Activated T-helper 1 cell treated with anti-CD3 and anti-CD28 coated beads, Interleukin-2, amount 50 U/mL, for 16 hours (primary cell): ENCODE data around the gene RNF213.
"Not testable (repeated sequence)": the region's sequence is repeated elsewhere in the genome, so short reads cannot be mapped to it uniquely, and the experiment has no call there.

Experiments
- DNase-seq, 2 donors: peaks; one replicate each; pipeline ENCODE4 v3.0.0-alpha.2; 2020; ENCODE audit warnings: low read depth in 1 of 2, low spot score in 1 of 2

The RNF213 gene

DNA sequence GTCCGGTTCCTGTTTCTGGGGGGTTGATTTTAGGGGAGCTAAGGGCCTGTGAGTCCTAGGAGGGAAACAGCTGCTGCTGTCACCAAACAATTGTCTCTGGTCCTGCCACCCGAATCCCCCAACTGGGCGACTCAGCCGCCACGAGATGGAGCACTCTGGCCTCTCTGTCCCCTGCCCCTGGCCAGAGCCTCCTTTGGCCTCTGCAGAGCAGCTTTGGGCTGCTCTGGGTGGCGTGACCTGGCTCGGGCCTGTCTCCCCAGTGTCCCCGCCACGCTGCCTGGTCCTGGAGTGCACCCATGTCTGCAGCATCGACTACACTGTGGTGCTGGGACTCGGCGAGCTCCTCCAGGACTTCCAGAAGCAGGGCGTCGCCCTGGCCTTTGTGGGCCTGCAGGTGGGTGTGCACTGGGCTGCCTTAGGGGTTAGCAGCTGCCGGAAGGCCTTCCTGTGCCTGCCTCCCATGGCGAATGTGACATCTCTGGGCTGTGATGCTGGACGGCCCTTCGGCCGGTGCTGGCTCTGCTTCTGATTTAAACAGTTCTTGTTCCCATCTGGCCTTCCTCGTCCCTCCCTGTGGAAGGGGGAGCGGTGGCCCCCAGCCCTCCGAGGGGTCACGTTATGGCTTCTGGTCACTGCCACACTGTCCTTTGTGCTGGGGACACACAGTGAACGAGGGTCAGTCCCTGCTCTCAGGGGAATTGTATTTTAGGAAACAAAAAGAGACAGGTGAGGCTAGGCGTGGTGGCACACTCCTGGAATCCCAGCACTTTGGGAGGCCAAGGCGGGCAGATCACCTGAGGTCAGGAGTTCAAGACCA, 11.6 kb upstream of the RNF213 start:
- no peak for DNase-seq

DNA sequence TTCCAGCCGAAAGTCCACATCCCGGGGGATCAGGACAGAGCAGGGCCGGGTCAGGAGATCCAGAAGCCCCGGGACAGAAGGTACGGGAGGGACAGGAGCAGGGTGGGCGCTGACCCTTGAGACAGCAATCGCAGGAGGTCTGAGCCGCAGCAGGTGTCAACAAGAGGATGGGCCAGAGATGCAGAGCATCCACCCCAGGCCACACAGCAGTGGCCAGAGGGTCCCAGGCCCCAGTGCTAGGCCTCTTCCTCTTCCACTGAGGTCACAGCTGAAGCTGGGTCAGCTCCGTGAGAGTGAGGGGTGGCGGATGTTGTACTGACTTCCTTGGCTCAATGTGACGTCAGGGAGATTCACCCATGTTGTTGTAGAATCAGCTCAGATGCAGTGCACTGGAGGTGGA, 8.7 kb upstream of the RNF213 start:
- DNase-seq, result no peak

DNA sequence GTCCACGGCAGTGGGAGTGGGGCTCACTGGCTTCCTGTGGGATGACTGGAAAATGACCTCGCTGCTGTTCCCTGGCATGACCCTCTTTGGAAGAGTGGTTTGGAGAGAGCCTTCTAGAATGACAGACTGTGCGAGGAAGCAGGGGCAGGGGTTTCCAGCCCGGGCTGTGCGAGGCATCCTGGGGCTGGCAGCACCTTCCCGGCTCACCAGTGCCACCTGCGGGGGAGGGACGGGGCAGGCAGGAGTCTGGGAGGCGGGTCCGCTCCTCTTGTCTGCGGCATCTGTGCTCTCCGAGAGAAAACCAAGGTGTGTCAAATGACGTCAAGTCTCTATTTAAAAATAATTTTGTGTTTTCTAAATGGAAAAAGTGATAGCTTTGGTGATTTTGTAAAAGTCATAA, 7.8 kb upstream of the RNF213 start:
- peak; percentile 71 to 87 for DNase-seq

DNA sequence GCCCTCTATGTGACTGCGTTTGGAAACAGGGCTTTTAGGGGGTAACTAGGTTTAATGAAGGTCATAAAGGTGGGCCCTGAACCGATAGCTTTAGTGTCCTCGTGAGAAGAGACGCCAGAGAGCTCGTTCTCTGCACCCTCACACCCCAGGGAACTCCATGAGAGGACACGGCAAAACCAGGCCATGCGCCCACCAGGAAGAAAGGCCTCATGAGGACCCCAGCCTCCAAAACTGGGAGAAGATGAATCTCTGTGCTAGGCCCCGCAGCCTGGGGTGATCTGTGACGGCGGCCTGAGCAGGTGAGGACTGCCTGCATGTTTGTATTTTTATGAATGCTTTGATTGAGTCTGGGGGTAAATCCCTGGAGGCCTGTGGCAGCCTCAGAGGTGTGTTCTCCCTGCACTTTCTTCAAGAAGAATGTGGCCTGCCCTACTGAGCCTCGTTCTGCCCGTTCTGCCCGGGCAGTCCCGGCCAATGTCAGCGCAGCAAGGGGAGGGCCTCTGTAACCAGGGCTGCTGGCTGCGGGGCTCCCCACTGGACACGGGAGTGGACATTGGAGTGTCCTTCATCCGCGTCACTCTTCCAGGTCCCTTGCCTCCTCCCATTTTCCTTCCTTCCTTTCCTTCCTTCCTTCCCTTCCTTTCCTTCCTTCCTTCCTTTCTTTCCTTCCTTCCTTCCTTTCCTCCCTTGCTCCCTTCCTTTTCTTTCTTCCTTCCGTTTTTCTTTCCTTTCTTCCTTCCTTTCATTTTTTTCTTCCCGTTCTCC, 6.8 kb upstream of the RNF213 start:
- no peak for DNase-seq

DNA sequence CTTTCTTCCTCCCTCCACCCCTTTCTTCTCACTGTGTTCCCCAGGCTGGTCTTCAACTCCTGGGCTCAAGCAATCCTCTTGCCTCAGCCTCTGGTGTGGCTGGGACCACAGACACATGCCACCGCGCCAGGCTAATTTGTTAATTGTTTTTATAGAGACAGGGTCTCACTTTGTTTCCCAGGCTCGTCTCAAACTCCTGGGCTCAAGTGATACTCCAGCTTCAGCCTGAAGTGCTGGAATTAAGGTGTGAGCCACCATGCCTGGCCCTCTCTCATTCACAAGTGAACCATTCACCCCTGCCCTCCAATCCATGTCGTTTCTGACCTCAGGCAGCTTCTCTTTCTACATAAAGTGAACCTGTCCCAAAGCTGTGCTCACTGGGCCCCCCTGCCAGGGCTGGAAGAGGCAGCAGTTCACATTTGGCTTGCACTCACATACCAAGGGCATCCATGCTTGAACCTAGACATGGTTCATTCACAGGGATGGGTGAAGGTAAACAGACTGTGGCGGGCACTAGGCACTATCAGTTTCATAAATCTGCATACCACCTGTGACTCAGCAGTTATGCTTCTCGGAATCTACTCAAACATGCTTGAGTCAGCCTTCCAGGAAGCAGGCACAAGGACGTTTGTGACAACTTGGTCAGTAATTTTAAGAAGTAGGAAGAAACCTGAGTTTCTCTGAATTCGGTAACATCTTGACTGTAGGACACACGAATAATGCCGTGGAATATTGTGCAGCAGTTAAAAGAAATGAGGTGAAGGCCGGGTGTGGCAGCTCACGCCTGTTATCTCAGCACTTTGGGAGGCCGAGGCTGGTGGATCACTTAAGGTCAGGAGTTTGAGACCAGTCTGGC, 6.0 kb upstream of the RNF213 start:
- peak in 1 of 2 donors; percentile 53 for DNase-seq

GRCh38 chr17:80256034-80256350, 4.7 kb upstream of the RNF213 start:
- DNase-seq, result no peak

DNA sequence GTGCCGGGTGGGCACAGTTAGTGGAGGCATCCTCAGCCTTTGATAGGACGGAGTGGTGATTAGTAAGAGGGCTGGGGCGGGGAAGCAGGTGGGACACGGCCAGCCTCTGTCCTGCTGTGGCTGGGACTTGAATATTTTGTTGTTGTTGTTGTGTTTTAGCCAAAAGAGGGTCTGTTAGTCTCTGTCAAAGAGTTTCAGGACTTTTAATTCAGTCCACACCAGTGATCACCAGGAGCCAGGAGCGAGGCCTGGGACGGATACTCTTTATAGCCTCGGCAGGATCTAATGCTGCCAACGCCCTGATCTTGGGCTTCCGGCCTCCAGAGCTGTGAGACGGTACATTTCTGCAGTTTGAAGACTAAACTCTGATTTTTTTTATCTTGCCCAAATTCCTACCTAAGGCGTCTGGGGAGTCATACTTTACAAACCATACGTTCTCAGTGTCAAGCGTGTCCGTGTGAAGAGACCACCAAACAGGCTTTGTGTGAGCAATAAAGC, 2.9 kb upstream of the RNF213 start:
- no peak for DNase-seq

- not testable (repeated sequence) for DNase-seq
Measured at GRCh38 chr17:80258296-80258695, 2.4 kb upstream of the RNF213 start.

DNA sequence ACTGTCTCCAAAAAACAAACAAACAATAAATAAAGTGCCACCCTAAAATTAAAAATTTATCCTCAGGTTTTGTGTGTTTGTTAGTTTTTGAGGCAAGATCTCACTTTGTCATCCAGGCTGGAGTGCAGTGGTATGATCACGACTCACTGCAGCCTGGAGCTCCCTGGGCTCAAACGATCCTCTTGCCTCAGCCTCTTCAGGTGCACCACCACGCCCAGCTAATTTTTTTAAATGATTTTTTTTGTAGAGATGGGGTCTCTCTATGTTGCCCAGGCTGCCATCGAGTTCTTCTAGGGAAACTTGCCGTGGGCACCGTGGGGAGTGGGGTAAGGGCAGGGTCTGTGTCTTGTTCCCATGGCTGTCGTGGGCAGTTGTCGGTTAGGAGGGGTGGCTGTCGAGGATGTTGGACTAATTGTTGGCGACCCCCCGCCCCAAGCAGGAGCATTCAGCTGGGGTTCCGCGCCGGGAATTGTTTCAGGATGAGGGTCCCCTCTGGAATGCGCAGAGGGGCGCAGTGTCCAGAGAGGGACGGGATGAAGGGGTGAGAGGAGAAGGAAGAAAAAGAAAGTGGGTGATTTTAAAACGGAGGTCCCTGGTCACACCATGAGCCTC, 1.1 kb upstream of the RNF213 start:
- no peak for DNase-seq

GRCh38 chr17:80260069-80260535, 550 bp upstream of the RNF213 start:
- DNase-seq, result peak; percentile 41 to 81

DNA sequence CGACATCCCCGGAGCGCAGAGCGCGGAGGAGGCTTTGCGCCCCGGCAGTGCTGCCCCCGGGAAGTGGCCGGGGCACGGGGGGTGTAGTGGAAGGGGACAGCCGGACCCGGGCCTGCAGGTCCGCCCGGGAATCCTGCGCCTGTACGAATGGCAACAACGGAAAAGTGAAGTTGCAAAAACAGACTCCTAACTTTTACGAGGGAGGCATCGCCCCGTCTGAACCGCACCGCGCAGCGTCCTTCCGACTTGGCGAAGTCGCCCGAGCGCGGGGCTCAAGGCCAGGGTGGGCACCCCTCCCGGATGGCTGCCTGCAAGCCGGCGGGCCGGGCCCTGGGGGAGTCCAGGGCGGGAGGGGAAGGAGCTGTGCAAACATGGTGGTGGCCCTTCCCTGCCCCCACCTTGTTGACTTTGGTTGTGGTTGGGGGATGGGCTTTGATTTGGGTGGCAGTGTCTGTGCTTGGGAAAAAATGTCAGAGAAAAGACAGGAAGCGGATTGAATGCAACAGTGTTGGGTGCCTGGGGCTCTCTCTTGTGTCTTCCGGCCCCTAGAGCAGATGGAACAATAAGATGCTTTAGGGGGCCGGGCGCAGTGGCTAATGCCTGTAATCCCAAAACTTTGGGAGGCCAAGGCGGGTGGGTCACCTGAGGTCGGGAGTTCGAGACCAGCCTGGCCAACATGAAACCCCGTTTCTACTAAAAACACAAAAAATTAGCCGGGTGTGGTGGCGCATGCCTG, 675 bp downstream of the RNF213 start:
- DNase-seq, result peak; percentile 44

DNA sequence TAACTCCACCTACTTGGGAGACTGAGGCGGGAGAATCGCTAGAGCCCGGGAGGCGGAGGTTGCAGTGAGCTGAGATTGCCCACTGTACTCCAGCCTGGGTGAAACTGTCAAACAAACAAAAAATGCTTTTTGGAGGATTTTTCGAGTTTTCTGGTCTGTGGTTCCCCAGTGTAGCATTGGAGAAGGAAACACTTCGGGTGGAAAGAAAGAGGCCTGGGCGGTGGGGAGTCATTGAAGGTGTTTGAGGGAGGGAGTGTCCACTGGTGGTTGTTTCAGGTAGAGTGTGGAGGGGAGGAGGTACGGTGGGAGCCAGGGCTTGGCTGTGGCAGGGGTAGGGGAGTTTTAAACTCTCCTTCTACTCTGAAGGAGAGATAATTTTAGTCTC, 1.2 kb downstream of the RNF213 start:
- no peak for DNase-seq

DNA sequence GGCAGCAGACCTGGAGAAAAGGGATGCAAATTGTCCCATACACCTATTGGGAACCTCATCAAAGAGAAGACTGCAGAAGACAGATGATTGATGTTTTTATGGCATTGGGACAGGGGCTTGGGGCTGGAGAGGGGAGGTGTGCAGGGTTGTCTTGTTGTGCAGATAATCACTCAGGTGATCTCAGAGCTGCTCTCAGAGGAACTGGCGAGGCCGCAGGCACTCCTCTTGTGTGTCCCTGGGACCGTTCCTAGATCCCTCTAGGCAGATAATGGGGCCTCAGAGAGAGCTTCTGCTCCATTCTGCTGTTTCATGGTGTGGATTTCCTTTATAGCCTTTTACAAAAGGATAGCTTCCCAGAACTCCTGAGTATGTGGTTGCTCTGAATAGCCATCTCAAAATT, 1.6 kb downstream of the RNF213 start:
- DNase-seq, result no peak

- DNase-seq, result no peak
Measured at GRCh38 chr17:80262775-80263244, 2.2 kb downstream of the RNF213 start.

DNA sequence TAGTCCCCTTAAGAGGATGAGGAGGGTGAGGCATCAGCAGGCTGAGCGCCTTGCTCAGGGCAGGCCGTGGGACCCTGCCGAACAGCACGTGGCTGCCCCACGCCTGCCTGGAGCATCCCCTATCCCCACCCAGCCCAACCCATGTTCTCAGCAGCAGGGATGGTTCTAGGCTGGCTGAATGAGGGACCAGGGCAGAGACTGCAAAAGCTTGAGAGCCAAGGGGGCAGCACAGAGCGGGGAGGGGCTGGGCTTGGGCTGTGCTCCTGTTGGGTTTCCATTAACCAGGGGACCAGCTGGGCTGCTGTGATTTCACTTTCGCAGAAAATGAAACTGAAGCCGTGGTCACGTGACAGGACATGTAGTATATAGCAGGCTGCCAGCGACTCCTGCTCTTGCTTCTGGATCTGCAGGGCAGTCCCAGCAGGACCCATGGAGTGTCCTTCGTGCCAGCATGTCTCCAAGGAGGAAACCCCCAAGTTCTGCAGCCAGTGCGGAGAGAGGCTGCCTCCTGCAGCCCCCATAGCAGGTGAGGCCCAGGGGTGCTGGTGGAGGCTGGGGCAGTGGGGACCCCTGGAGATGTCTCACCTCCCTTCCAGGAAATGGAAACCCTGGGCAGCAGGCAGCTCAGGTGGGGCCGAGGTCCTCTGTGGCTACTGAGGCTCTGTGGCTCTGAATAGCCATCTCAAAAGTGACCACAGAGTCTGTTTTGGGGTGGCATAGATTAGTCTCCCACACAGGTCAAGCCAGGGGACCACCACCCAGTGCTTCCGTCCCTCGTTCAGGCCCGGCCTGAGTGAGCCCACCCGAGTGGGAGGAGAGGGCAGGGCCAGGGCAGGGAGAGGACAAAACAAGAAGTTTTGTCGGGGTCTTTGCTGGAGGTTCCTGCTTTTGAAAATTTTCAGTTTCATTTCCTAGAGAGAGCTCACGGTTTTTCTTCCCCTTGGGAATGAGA, 2.9 kb downstream of the RNF213 start:
- DNase-seq, result peak; percentile 56 to 77

- DNase-seq, result peak in 1 of 2 donors; percentile 39
Measured at GRCh38 chr17:80264205-80265075, 3.8 kb downstream of the RNF213 start.

GRCh38 chr17:80265205-80266068, 4.8 kb downstream of the RNF213 start:
- DNase-seq, result peak; percentile 46 to 62
